Activated T-helper 1 cell treated with anti-CD3 and anti-CD28 coated beads, Interleukin-2, amount 50 U/mL, for 16 hours (primary cell): Measurements from ENCODE around the gene COBL.

Experiments used
- DNase-seq, 2 donors: peaks; one replicate each; pipeline ENCODE4 v3.0.0-alpha.2; 2020; ENCODE audit warnings: low read depth in 1 of 2, low spot score in 1 of 2

Gene COBL

GRCh38 chr7:51306761-51307160 is 9.8 kb downstream of the COBL start:
- DNase-seq = no peak

DNA sequence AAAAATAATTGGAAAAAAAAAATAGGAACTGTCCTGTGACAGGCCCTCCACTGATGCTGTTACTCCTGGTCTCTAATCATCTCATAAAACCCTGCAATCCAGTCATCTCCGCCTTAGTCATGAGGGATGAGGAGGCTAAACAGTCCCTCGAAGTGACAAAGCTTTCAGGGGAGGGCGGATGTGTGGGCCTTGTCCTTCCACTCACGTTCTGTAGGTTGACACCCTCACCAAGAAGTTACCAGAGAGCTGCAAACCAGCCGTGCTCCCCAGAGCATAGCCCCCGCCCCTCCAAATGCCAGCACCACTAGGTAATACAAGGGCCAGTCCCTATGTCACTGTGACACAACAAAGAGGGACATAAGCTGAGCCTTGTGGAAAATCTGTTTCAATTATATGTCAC is 11.9 kb downstream of the COBL start:
- DNase-seq = no peak

DNA sequence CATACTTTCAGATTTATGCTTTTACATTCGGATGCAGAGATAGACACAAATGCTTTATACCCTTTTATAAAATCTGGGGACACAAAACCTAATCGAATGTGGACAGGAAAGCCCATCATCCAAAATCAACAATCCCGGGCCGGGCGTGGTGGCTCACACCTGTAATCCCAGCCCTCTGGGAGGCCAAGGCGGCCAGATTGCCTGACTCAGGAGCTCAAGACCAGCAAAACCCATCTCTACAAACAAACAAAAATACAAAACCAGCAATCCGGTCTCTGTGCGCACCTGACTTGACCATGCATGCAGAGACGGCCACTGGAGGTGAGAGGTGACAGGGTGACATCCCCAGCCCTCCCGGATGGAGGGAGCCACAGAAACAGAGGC is 13.5 kb downstream of the COBL start:
- no peak for DNase-seq

DNA sequence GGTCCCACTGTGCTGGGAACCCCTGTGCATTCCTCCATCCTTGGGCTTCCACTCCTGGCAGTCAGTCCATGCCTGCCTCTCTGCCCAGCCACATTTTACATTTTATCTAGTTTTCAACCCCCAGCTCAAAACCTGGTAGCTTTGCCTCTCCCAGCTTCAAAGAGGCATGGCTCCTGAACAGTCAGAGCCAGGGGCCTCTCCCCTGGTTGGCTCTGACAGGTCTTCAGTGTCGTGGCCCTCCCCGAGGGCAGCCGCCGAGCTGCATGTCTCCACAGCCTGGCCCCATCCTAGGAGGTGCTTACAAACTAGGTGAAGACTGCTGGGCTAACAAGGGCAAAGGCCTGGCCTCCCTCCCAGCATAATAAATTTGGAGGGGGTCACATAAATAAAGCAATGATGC is 14.8 kb downstream of the COBL start:
- DNase-seq = no peak

DNA sequence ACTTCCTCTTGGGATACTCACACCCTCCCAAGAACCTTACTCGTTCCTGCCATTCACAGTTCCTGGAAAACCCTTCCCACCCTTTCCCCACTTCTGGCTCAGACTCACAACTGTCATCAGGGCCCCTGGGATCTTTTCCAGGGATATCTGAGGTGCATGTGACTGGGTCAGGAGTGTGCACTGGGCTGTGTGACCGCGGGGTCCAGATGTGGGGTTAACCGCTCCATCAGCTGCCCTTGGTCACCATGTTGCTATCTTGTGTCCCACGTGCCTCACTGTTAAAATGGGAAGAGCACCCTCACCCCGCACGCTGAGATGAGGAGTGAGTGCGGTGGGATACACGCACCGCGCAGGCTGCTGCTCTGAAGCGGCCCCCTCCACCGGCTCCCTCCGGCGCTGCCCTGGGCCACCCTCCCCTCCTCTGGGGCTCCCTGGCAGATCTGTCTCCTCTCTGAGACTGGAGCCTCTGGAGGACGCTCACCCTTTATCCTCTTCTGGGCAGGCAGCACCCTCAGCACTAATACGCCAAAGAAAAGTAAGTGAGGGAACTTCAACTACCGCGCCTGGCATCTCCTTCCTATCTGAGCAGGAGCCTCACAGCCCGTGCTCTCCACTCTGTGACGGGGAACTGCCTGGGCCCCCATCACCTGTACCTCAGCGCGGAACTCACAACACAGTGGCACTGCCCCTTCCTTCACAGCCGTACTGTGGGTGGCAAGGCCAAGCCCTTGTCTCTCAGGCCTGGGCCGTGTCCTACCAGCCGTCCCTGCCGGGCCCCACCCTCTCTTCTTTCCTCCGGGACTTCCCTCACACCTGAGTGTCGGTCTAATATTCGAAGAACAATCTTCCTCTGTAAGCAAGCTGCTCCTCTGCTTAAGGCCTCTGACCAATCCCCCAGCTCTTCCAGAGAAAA is 15.6 kb downstream of the COBL start:
- DNase-seq = no peak

DNA sequence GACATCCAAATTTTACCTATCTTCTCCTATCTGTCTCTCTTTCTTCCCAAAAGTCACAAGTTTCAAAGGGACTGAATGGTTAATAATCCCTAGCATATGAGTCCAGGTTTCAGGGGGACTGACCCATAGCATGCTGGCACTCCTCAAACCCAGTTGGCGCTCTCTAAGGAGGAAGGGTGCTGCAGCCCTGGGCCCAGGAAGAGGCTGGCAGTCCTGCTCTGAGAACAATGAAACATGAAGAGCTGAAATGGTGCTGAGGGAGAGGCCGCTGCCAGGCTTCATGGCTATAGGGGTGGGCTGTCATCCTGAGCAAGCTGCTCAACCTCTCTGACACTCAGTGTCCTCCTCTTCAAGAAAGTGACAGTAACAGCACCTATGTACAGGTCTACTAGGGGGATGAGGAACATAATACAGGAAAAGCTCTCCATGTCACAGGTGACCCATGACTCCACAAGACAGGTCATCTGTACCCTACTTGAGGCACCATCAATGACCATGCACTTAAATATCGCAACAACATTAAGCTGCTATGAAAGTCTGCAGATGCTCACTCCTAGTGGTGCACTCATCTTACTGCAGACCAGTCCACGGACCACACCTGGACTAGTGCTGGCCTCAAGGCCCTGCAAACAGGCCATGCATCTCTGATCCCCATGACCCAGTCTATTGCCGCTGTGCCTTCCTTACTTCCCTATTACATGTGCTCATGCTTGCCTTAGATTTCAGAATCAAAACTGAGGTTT is 17.0 kb downstream of the COBL start:
- no peak for DNase-seq

DNA sequence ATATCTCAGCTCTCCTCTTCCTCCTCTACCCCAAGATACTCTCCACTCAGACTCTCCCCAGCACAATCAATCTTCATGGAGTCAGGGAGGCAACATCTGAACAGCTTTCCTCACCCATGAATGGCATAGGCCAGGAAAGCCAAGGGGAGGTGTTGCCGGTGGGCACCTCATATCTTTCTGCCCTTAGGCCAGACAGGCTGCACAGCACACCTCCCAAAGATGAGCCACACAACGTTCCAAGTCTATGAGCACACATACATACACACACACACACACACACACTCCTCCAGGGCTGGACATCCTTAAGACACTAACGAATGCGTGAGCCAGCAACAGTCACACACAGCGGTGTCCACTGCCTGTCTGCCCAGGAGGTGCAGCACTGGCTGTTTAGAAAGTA is 17.7 kb downstream of the COBL start:
- DNase-seq = no peak

GRCh38 chr7:51297986-51298385 is 18.6 kb downstream of the COBL start:
- DNase-seq = no peak

DNA sequence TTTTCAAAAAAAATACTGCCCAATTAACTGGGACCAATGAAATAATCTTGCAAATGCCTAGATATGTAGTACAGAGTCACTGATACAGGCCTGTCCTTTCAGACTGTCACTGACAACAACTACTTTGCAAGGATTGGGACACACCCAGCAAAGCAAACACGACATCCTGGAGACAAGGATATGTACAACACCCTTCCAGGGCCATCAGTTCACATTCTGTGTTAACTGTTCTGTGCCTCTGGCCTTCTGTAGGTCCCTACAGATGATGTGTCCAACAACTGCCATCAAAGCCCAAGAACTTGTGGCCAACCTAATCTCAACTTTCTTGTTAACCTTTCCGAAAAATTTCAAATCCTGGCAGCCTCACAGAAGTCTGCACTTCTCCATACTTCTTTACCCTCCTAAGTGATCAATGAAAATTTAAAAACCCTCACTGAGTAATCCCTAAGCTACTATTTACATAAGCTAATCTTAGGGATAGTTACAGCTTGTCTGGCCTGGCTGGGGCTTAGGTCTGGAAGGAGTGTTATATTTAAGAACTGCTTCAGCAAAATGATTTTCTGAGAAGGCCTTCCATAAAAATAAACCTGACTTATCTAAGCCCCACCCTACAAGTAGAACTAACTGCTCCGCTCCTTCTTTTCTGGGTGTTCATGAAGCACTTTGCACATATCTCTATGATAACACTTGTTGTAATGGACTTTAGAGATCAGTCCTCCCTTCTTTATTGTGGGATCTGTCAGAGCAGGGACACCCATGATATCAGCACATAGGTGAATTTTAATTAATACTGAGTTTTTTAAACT is 21.0 kb downstream of the COBL start:
- DNase-seq = no peak

GRCh38 chr7:51292596-51292995 is 24.0 kb downstream of the COBL start:
- DNase-seq = no peak

- DNase-seq = no peak
Measured at GRCh38 chr7:51290702-51291540, 25.7 kb downstream of the COBL start.

- DNase-seq = no peak
Measured at GRCh38 chr7:51290304-51290637, 26.3 kb downstream of the COBL start.

DNA sequence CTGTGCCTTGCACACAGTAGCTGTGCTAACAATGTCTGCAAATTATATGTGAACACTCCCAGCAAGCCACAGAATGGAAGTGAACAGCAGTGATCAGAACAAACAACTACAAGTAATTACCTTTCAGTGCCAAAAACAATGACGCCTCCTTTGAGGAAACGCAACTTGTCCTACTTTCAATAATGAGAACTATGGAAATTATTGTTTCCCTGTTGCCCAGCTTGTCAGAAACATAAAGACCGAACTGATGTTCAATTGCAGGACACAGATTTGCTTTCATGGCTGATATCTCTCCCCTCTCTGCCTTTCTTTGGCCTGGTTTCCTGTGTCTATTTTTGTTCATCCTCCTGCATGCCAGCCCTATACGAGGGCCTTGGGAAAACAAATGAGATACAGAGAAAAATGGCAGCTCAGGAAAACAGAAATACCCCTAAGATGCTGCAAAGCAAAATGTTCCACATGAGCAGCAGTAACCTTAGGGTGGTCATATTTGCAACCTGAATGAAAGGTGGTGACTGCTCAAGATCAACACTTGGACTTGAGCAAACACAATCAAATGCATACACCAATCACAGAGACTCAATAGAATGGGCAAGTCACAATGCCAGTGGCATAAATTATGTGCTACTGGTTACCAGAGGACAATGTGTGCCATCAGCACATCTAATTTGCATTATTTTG is 26.8 kb downstream of the COBL start:
- DNase-seq = no peak

GRCh38 chr7:51288896-51289622 is 27.6 kb downstream of the COBL start:
- DNase-seq = no peak

GRCh38 chr7:51286401-51286800 is 30.2 kb downstream of the COBL start:
- DNase-seq = no peak

GRCh38 chr7:51280156-51280555 is 36.5 kb downstream of the COBL start:
- no peak for DNase-seq

DNA sequence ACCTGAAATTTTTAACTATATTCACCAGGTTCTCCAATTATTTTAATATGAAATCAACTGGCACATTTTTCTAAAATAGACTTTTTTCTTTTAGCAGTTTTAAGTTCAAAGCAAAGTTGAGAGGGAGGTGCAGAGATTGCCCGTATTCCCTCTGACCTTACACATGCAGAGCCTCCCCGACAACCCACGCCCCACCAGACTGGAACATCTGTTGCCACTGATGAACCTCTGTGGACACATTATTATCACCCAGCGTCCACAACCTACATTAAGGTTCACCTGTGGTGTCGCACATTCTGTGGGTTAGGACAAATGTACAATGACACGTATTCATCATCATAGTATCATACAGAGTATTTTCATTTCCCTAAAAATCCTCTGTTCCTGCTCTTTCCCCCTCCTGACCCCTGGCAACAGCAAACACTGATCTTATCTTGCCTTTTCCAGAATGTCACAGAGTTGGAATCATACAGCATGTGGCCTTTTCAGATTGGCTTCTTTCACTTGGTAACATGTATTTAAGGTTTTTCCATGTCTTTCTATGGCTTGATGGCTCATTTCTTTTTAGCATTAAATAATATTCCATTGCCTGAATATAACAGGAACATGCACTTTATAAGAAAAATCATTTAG is 37.1 kb downstream of the COBL start:
- no peak for DNase-seq

DNA sequence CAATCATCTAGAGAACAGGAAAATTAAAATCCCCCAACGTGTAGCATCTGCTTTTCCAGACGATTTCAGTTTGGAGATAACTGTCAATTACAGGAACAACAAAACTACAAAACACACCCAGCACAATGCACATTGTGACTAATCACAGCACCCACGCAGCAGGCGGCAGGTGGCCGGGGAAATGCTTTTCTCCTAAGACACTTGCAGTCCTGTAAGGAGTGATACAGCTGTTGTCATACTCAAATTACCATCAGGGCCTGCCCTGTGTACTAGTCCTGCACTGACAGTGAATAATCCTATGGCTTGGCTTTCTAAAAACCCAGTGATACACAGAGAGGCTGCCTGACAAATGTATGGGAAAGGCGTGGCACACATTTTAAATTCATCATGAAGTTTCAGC is 37.8 kb downstream of the COBL start:
- no peak for DNase-seq

DNA sequence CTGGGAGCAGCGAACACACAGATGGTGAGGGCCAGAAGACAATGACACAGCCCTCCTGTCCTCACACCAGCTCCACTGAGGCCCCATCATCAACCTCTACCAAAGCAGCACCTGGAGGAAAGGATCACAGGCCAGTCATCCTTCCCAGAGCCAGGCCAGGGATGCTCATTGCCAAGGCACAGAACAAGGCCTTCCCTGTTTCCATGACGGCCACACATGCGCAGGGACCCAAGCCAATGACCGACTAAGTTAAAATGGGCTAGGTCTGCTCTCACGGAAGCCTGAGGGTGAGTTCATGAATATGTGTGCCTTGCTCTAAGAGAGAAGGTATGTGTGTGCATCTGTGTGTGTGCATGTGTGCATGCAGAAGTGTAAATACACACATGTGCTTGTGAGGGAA is 39.6 kb downstream of the COBL start:
- no peak for DNase-seq
